ENCODE measurements around the gene HMGCS2.

The HMGCS2 gene

DNA sequence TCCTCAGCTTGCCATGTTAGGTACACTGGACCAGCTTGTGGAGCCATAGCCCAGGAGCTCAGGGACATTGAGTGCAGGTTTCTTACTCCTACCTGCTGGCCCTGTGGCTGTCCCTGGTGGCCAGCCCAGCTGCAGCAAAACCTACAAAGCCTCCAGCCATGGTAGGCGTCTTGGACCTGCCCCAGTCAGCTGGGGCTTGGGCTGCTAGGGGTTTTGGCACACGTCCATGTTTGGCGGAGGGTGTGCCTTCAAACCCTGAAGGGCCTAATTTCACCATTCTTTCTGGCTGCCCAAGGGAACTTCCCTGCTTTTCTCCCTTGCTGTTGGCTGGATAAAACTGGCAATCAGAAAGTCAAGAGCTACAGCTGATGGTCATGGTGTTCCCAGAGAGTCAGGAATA, 25.4 kb downstream of the HMGCS2 start:
- H3K9me3 ChIP-seq (ENCODE audit: low read length), result no peaks in the 10 kb centered on the region
- H4K20me1 ChIP-seq (ENCODE audit: insufficient read depth, low read length), result no peaks in the 10 kb centered on the region
- H3K4me2 ChIP-seq (ENCODE audit: low read length), result no peak overlapping the region
- H3K4me1 ChIP-seq (ENCODE audit: insufficient read depth, low read length, severe bottlenecking), result no peaks in the 10 kb centered on the region
- H3K27me3 ChIP-seq (ENCODE audit: insufficient read depth, low read length), result no peaks in the 10 kb centered on the region
- H3K4me3 ChIP-seq (ENCODE audit: low read depth, low read length, poor library complexity, severe bottlenecking), result no peak overlapping the region
- no peak overlapping the region for H2AFZ ChIP-seq (ENCODE audit: low read length)
- H3K79me2 ChIP-seq (ENCODE audit: insufficient read depth, low read length), result no peaks in the 10 kb centered on the region
- TF ChIP-seq, protein P1, sequence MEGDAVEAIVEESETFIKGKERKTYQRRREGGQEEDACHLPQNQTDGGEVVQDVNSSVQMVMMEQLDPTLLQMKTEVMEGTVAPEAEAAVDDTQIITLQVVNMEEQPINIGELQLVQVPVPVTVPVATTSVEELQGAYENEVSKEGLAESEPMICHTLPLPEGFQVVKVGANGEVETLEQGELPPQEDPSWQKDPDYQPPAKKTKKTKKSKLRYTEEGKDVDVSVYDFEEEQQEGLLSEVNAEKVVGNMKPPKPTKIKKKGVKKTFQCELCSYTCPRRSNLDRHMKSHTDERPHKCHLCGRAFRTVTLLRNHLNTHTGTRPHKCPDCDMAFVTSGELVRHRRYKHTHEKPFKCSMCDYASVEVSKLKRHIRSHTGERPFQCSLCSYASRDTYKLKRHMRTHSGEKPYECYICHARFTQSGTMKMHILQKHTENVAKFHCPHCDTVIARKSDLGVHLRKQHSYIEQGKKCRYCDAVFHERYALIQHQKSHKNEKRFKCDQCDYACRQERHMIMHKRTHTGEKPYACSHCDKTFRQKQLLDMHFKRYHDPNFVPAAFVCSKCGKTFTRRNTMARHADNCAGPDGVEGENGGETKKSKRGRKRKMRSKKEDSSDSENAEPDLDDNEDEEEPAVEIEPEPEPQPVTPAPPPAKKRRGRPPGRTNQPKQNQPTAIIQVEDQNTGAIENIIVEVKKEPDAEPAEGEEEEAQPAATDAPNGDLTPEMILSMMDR (IDR thresholded peaks at IDR 0.05; ENCODE audit: low read length), result no peak
- TF ChIP-seq EZH2 (IDR thresholded peaks at IDR 0.05; ENCODE audit: borderline replicate concordance, low read length), result no peak
- peaks cover 52% of the 10 kb centered on the region for H3K36me3 ChIP-seq (ENCODE audit: insufficient read depth, low read length)
- no peak overlapping the region for H3K9ac ChIP-seq (ENCODE audit: low read length)
- H3F3A ChIP-seq (ENCODE audit: insufficient read depth, low read length), result no peaks in the 10 kb centered on the region
- no peaks in the 10 kb centered on the region for H3K9me2 ChIP-seq (ENCODE audit: low read depth, low read length)
- H3K27ac ChIP-seq (ENCODE audit: low read depth, low read length, poor library complexity, severe bottlenecking), result no peak overlapping the region

GRCh38 chr1:119742677-119743076, 26.0 kb downstream of the HMGCS2 start:
- TF ChIP-seq, protein P1 (IDR thresholded peaks at IDR 0.05; ENCODE audit: low read length), result no peak
- no peak for TF ChIP-seq EZH2 (IDR thresholded peaks at IDR 0.05; ENCODE audit: borderline replicate concordance, low read length)
- Histone ChIP-seq H3K9ac (ENCODE audit: low read length) (no peak overlapping the region), H3K27ac (ENCODE audit: low read depth, low read length, poor library complexity, severe bottlenecking) (no peak overlapping the region), H3K4me2 (ENCODE audit: low read length) (no peak overlapping the region), H3K4me1 (ENCODE audit: insufficient read depth, low read length, severe bottlenecking) (no peaks in the 10 kb centered on the region), H3K9me2 (ENCODE audit: low read depth, low read length) (no peaks in the 10 kb centered on the region), H3K9me3 (ENCODE audit: low read length) (no peaks in the 10 kb centered on the region), H3K4me3 (ENCODE audit: low read depth, low read length, poor library complexity, severe bottlenecking) (no peak overlapping the region), H3K27me3 (ENCODE audit: insufficient read depth, low read length) (no peaks in the 10 kb centered on the region), H3F3A (ENCODE audit: insufficient read depth, low read length) (no peaks in the 10 kb centered on the region), H3K79me2 (ENCODE audit: insufficient read depth, low read length) (no peaks in the 10 kb centered on the region), H3K36me3 (ENCODE audit: insufficient read depth, low read length) (peaks cover 58% of the 10 kb centered on the region), H4K20me1 (ENCODE audit: insufficient read depth, low read length) (no peaks in the 10 kb centered on the region), H2AFZ (ENCODE audit: low read length) (no peak overlapping the region)

DNA sequence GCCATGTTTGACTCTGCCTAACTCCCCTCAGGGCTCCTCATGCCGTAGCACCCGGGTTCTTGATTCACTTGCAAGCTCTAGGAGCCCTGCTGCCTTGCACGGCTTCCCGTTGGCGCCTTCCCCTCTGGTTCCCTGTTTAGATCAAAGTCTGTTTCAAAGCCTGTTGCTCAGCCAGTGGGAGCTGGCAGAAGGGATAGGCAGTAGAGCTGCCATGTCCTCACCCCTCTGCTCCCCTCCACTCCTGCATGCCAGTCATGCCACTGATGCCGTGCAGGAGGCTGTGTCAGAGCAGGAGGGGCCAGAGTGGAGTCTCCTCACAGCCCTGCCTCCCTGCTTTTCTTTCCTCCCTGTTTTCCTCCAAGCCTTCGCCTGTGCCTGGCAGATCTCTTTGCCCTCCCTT, 26.5 kb downstream of the HMGCS2 start:
- Histone ChIP-seq H3K9me3 (ENCODE audit: low read length) (no peaks in the 10 kb centered on the region), H4K20me1 (ENCODE audit: insufficient read depth, low read length) (no peaks in the 10 kb centered on the region), H2AFZ (ENCODE audit: low read length) (no peak overlapping the region), H3K9me2 (ENCODE audit: low read depth, low read length) (no peaks in the 10 kb centered on the region), H3F3A (ENCODE audit: insufficient read depth, low read length) (no peaks in the 10 kb centered on the region), H3K27ac (ENCODE audit: low read depth, low read length, poor library complexity, severe bottlenecking) (no peak overlapping the region), H3K79me2 (ENCODE audit: insufficient read depth, low read length) (no peaks in the 10 kb centered on the region), H3K4me3 (ENCODE audit: low read depth, low read length, poor library complexity, severe bottlenecking) (no peak overlapping the region), H3K4me2 (ENCODE audit: low read length) (no peak overlapping the region), H3K36me3 (ENCODE audit: insufficient read depth, low read length) (peaks cover 60% of the 10 kb centered on the region), H3K4me1 (ENCODE audit: insufficient read depth, low read length, severe bottlenecking) (no peaks in the 10 kb centered on the region), H3K9ac (ENCODE audit: low read length) (no peak overlapping the region), H3K27me3 (ENCODE audit: insufficient read depth, low read length) (no peaks in the 10 kb centered on the region)
- TF ChIP-seq, protein P1 (IDR thresholded peaks at IDR 0.05; ENCODE audit: low read length), result no peak
- TF ChIP-seq EZH2 (IDR thresholded peaks at IDR 0.05; ENCODE audit: borderline replicate concordance, low read length), result no peak

Measured in OCI-LY1 (cell line).